ENCODE measurements around the gene NMNAT2.

DNA sequence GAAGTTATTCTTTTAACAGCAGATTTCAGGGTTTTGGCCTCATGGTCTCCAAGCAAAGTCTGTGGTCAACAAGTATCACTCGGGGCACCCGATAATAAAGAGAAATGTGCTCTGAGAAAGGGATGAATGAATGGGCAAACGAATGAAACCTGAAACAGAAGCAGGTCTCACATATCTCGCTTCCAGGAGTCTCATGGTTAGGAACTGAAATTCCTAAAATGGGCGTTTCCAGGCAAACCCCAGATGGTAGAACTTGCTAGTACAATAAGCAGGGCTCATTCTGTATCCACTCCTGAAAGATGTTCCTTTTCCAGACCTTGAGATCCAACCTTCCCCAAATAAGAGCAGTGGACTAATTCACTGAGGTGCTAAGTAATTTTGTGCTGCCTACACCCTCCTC, 144.9 kb downstream of the NMNAT2 start:
- TF ChIP-seq GLI4 (CRISPR knock-in tag; IDR thresholded peaks at IDR 0.05; ENCODE audit: borderline replicate concordance): no peak
- no peak for TF ChIP-seq YY1 (IDR thresholded peaks at IDR 0.05; ENCODE audit: insufficient read depth, insufficient replicate concordance, low read depth, low read length)
- no peak for TF ChIP-seq RFX5 (IDR thresholded peaks at IDR 0.05; ENCODE audit: low read depth, low read length)
- TF ChIP-seq, protein P1, sequence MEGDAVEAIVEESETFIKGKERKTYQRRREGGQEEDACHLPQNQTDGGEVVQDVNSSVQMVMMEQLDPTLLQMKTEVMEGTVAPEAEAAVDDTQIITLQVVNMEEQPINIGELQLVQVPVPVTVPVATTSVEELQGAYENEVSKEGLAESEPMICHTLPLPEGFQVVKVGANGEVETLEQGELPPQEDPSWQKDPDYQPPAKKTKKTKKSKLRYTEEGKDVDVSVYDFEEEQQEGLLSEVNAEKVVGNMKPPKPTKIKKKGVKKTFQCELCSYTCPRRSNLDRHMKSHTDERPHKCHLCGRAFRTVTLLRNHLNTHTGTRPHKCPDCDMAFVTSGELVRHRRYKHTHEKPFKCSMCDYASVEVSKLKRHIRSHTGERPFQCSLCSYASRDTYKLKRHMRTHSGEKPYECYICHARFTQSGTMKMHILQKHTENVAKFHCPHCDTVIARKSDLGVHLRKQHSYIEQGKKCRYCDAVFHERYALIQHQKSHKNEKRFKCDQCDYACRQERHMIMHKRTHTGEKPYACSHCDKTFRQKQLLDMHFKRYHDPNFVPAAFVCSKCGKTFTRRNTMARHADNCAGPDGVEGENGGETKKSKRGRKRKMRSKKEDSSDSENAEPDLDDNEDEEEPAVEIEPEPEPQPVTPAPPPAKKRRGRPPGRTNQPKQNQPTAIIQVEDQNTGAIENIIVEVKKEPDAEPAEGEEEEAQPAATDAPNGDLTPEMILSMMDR (CRISPR knock-in tag; IDR thresholded peaks at IDR 0.05): no peak
- TF ChIP-seq HDAC6 (IDR thresholded peaks at IDR 0.05; ENCODE audit: low read depth, low read length): no peak
- TF ChIP-seq CREB1 (IDR thresholded peaks at IDR 0.05): no peak
- TF ChIP-seq CREB1 (CRISPR knock-in tag; IDR thresholded peaks at IDR 0.05): no peak
- TF ChIP-seq, protein P2, sequence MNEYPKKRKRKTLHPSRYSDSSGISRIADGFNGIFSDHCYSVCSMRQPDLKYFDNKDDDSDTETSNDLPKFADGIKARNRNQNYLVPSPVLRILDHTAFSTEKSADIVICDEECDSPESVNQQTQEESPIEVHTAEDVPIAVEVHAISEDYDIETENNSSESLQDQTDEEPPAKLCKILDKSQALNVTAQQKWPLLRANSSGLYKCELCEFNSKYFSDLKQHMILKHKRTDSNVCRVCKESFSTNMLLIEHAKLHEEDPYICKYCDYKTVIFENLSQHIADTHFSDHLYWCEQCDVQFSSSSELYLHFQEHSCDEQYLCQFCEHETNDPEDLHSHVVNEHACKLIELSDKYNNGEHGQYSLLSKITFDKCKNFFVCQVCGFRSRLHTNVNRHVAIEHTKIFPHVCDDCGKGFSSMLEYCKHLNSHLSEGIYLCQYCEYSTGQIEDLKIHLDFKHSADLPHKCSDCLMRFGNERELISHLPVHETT (CRISPR knock-in tag; conservative IDR thresholded peaks at IDR 0.05): no peak
- TF ChIP-seq ZNF160 (CRISPR knock-in tag; IDR thresholded peaks at IDR 0.05): no peak
- no peak for TF ChIP-seq GABPA (IDR thresholded peaks at IDR 0.05; ENCODE audit: low read depth, low read length)
- no peak for TF ChIP-seq GABPA (CRISPR knock-in tag; IDR thresholded peaks at IDR 0.05; ENCODE audit: low read depth)
- TF ChIP-seq, protein P3, sequence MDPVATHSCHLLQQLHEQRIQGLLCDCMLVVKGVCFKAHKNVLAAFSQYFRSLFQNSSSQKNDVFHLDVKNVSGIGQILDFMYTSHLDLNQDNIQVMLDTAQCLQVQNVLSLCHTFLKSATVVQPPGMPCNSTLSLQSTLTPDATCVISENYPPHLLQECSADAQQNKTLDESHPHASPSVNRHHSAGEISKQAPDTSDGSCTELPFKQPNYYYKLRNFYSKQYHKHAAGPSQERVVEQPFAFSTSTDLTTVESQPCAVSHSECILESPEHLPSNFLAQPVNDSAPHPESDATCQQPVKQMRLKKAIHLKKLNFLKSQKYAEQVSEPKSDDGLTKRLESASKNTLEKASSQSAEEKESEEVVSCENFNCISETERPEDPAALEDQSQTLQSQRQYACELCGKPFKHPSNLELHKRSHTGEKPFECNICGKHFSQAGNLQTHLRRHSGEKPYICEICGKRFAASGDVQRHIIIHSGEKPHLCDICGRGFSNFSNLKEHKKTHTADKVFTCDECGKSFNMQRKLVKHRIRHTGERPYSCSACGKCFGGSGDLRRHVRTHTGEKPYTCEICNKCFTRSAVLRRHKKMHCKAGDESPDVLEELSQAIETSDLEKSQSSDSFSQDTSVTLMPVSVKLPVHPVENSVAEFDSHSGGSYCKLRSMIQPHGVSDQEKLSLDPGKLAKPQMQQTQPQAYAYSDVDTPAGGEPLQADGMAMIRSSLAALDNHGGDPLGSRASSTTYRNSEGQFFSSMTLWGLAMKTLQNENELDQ (CRISPR knock-in tag; IDR thresholded peaks at IDR 0.05; ENCODE audit: borderline replicate concordance): no peak
- TF ChIP-seq RXRA (CRISPR knock-in tag; IDR thresholded peaks at IDR 0.05): no peak
- no peak for TF ChIP-seq SP1 (IDR thresholded peaks at IDR 0.05)
- TF ChIP-seq SP1 (CRISPR knock-in tag; IDR thresholded peaks at IDR 0.05): no peak
- no peak for TF ChIP-seq ZNF790 (CRISPR knock-in tag; IDR thresholded peaks at IDR 0.05; ENCODE audit: borderline replicate concordance)

Data from HepG2 (cell line).